Heart right ventricle (tissue), 16 donors: Measurements from ENCODE around the gene HELB. TPM values are rescaled to one million over a fixed set of nuclear protein-coding genes. Genes with fewer than 3 reads are reported as not detected.
A peak's percentile ranks its signal among the peaks of the same experiment; 100 is the strongest.

Experiments used
- ATAC-seq, 8 donors: fragments of 200-7000 bp; cut with Tn5 transposase; one replicate each; pipeline ENCODE4 v1.9.1; 2020; ENCODE audit warnings: mild to moderate bottlenecking in 8 of 8, moderate library complexity in 8 of 8, moderate number of reproducible peaks in 1 of 8
- DNase-seq, 2 donors: peaks; one replicate each; pipeline ENCODE4 v3.0.0-alpha.2; 2020
- H3K27ac ChIP-seq, 10 donors: fragments of 200-600 bp; sonication (generic) in 2 of 10; one replicate each; pipeline versions ENCODE4 v1.5.0 to v1.8.0; 2020 to 2022; ENCODE audit warnings: mild to moderate bottlenecking in 3 of 10
- H3K27me3 ChIP-seq, 7 donors: fragments of 200-600 bp; one replicate each; pipeline ENCODE4 v1.8.0; 2021 to 2022; ENCODE audit warnings: mild to moderate bottlenecking in 2 of 7
- H3K36me3 ChIP-seq, 9 donors: fragments of 200-600 bp; sonication (generic) in 1 of 9; one replicate each; pipeline versions ENCODE4 v1.5.0 to v1.8.0; 2020 to 2022; ENCODE audit warnings: mild to moderate bottlenecking in 2 of 9
- H3K4me1 ChIP-seq, 9 donors: fragments of 200-600 bp; sonication (generic) in 1 of 9; one replicate each; pipeline versions ENCODE4 v1.5.0 to v1.8.0; 2020 to 2022; ENCODE audit warnings: mild to moderate bottlenecking in 4 of 9
- H3K4me3 ChIP-seq, 10 donors: fragments of 200-600 bp; sonication (generic) in 2 of 10; one replicate each; pipeline versions ENCODE4 v1.5.0 to v1.8.0; 2020 to 2022; ENCODE audit warnings: mild to moderate bottlenecking in 7 of 10, moderate library complexity in 2 of 10
- H3K9me3 ChIP-seq, 11 donors: fragments of 200-600 bp in 10 of 11; sonication (generic) in 2 of 11; one replicate each; pipeline versions ENCODE4 v1.5.0 to v1.8.0; 2013 to 2022; ENCODE audit warnings: mild to moderate bottlenecking in 2 of 11, control low read depth in 1 of 11, moderate library complexity in 1 of 11
- WGBS, 2 donors: extraction: QIAGEN DNeasy Blood & Tissue Kit; methylation state at CpG; one replicate each; pipeline ENCODE4 v1.1.7; 2013; ENCODE audit warnings: inconsistent platforms in 1 of 2; 5-methylcytosine and 5-hydroxymethylcytosine counted together
- intact Hi-C, 10 donors: fragments of 100-400 bp; cut with DNase I; formaldehyde crosslinking; loops; one replicate each; pipeline versions ENCODE4 v1.11.1 to v1.14.2; 2022
- polyA plus RNA-seq, 2 donors: library from polyadenylated mRNA; stranded (reverse); fragments of 200-250 nt; gene quantifications; one replicate each; pipeline ENCODE4 v1.2.3, GENCODE V29; 2013
- total RNA-seq, 10 donors: library from RNA; stranded (reverse); fragmentation: NEBNext Ultra II Directional in 3 of 10; extraction: Animal tissue kit (Norgen Biotek cat#: 25700) in 3 of 10; gene quantifications; one replicate each; pipeline versions ENCODE4 v1.2.1 to v1.2.4, GENCODE V29; 2021 to 2023
- TF ChIP-seq, protein P1 (sequence below), 9 donors: fragments of 200-600 bp; sonication (generic) in 2 of 9; IDR thresholded peaks; one replicate each; pipeline versions ENCODE4 v1.5.0 to v1.8.0; 2021 to 2022; ENCODE audit warnings: antibody characterized with exemption in 9 of 9, mild to moderate bottlenecking in 5 of 9, moderate library complexity in 1 of 9
- donor health status: Arrhythmogenic right ventricular cardiomyopathy.
- donor health status: ischemic (EF 13 %, LVEDD 7.1; RV severe dilation, severe dysfunction).
- donor health status: healthy with polysubstance abuse.
- donor health status: DM: no; HTN: yes; CAD: no.
- donor health status: DM: no; HTN: no; CAD: no.
- donor health status: ischemic (EF 25% LVEDD 6.9; RV normal size, moderate dysfunction).
- donor health status: ischemic (EF 25% LVEDD 5.7; RV mildly dilated, moderate dysfunction).
- donor health status: healthy.
- donor health status: DM: yes; HTN: yes; CAD: no.
- donor health status: Ischemic cardiomyopathy.
- donor health status: ischemic (EF 35%, LVEDD 5.7; RV mildly dilated, moderate dysfunction).
- donor health status: nonischemic (EF 11% LVEDD 7.7; RV severe dilation, severe dysfunction).
- donor health status: DM: yes; HTN: yes; CAD: no.
- donor health status: PGD.
- donor health status: ischemic (EF 29% LVEDD 5.4; RV normal size, mild dysfunction).
- donor health status: nonischemic (EF 23%, LVEDD 6.1; RV moderate dilation, normal function).

Gene HELB
- total and polyA plus RNA-seq, 12 donors, result 0.16 to 3.6 (median 0.82) TPM

DNA sequence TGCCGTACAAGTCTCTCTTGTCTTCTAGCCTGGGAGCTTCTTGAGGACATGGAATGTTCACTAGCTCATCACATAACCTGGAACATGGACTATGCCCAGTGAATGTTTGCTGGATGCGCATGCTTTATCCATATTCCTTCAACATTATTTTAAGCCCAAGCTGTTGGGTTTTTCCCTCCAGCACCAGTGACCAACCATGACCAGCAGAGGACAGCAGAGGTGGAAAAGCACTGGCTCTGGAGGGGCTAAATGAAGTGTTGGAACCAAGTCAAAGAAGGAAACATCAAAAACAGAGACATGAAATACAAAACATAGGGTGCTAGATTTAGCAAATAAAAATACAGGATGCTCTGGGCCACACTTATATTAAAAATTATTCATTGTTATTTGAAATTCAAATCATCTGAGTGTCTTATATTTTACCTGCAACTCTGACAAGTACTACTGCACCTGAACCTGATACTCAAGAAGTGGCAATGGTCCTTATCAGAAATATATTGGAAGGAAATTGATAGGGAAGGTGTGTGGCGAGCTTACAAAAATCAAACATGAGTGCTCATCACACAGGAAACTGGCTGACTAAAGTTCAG lies 23.1 kb upstream of the HELB start:
- ATAC-seq (no peak), DNase-seq (no peak)
- 42 to 48% methylated on average over 3 of the region's 3 CpGs for WGBS, 2 donors
- Histone ChIP-seq H3K4me1 (peaks cover 0 to 19% (median 0%) of the 10 kb centered on the region in 9 donors), H3K9me3 (no peaks in the 10 kb centered on the region), H3K27ac (no peak overlapping the region), H3K27me3 (peaks cover 0 to 4% (median 0%) of the 10 kb centered on the region in 7 donors), H3K4me3 (no peak overlapping the region), H3K36me3 (no peaks in the 10 kb centered on the region)
- intact Hi-C loops, result loop anchor here in 7 of 10 donors (2.0 to 10.0 kb wide), 4 partner anchors 126 to 416 kb away; no protein-coding TSS in a partner anchor
- TF ChIP-seq, protein P1, sequence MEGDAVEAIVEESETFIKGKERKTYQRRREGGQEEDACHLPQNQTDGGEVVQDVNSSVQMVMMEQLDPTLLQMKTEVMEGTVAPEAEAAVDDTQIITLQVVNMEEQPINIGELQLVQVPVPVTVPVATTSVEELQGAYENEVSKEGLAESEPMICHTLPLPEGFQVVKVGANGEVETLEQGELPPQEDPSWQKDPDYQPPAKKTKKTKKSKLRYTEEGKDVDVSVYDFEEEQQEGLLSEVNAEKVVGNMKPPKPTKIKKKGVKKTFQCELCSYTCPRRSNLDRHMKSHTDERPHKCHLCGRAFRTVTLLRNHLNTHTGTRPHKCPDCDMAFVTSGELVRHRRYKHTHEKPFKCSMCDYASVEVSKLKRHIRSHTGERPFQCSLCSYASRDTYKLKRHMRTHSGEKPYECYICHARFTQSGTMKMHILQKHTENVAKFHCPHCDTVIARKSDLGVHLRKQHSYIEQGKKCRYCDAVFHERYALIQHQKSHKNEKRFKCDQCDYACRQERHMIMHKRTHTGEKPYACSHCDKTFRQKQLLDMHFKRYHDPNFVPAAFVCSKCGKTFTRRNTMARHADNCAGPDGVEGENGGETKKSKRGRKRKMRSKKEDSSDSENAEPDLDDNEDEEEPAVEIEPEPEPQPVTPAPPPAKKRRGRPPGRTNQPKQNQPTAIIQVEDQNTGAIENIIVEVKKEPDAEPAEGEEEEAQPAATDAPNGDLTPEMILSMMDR (IDR thresholded peaks at IDR 0.05), result peak in 7 of 9 donors; percentile 42 to 68 (median 48)

DNA sequence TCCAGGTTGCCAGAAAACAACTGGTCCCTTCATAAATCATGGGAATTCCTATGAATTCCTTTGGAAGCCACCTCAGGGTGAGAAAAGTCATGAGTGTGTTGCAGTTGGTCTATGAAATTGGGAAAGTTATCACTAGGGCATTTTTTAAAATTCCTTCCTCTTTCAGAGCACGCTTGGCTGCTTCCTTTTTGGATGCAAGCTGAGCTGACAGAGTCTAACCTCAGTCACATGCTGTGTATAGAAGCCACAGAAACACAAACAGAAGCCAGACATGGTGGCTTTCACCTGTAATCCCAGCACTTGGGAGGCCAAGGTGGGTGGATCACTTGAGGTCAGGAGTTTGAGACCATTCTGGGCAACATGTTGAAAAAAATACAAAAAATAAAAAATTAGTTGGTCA lies 21.7 kb upstream of the HELB start:
- no peaks in the 10 kb centered on the region for H3K36me3 ChIP-seq
- 74 to 83% methylated on average over 1 of the region's 1 CpG for WGBS, 2 donors
- H3K27me3 ChIP-seq, result no peaks in the 10 kb centered on the region
- H3K9me3 ChIP-seq, result no peaks in the 10 kb centered on the region
- TF ChIP-seq, protein P1 (IDR thresholded peaks at IDR 0.05), result no peak
- H3K4me3 ChIP-seq, result no peak overlapping the region
- intact Hi-C loops, result loop anchor here in 1 of 10 donors (10.0 kb wide), 1 partner anchor 114 kb away; no protein-coding TSS in a partner anchor
- no peak overlapping the region for H3K27ac ChIP-seq
- DNase-seq (no peak), ATAC-seq (no peak)
- peaks cover 0 to 19% (median 0%) of the 10 kb centered on the region in 9 donors for H3K4me1 ChIP-seq

DNA sequence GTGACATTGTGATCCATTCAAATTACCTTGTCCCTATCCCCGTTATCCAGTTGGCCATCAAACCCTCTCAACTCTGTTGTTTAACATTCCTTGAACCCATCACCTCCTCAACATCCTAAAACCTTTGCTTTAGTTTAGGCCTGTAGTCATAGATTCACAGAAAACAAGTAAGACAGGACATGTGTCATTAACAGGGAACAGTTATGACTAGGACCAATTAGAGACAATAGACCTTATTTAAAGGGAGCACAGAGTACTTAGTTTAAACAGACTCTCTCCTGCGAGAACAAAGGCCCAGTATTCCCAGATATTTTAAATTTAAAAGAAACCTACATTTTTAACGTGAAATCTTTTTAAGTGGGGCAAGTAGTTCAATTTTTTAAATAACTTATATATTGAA lies 20.0 kb upstream of the HELB start:
- intact Hi-C loops, result loop anchor here in 1 of 10 donors (10.0 kb wide), 1 partner anchor 113 kb away; no protein-coding TSS in a partner anchor
- DNase-seq (no peak), ATAC-seq (no peak)
- no peak overlapping the region for H3K27ac ChIP-seq
- H3K27me3 ChIP-seq, result no peaks in the 10 kb centered on the region
- peaks cover 0 to 19% (median 0%) of the 10 kb centered on the region in 9 donors for H3K4me1 ChIP-seq
- H3K4me3 ChIP-seq, result no peak overlapping the region
- H3K9me3 ChIP-seq, result no peaks in the 10 kb centered on the region
- H3K36me3 ChIP-seq, result no peaks in the 10 kb centered on the region
- 84 to 90% methylated on average over 3 of the region's 3 CpGs for WGBS, 2 donors
- TF ChIP-seq, protein P1 (IDR thresholded peaks at IDR 0.05), result no peak

DNA sequence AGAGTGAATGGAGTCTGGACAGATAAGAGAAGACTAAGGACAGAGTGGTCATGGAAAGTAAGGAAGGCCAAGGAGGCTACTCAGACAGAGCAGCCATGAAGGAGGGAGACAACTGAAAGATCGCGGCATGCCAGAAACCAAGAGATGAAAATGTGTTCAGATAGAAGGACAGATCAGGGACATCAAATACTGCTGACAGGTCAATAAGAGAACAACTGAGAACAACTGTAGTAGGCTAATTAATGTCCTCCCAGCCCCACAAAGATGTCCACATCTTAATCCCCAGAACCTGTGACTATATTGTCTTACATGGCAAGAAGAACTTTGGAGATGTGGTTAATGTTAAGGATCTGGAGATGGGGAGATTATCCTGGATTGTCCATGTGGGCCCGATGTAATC lies 15.0 kb upstream of the HELB start:
- no peak overlapping the region for H3K4me3 ChIP-seq
- intact Hi-C loops, result loop anchor here in 1 of 10 donors (10.0 kb wide), 1 partner anchor 108 kb away; no protein-coding TSS in a partner anchor
- TF ChIP-seq, protein P1 (IDR thresholded peaks at IDR 0.05), result no peak
- WGBS, 2 donors, result 98% methylated on average over 3 of the region's 3 CpGs
- H3K27ac ChIP-seq, result peak overlapping the region in 1 of 10 donors; percentile 49
- DNase-seq (no peak), ATAC-seq (no peak)
- H3K36me3 ChIP-seq, result no peaks in the 10 kb centered on the region
- no peaks in the 10 kb centered on the region for H3K27me3 ChIP-seq
- H3K4me1 ChIP-seq, result peaks cover 0 to 11% (median 0%) of the 10 kb centered on the region in 9 donors
- H3K9me3 ChIP-seq, result no peaks in the 10 kb centered on the region
